Panc1 (cell line): ENCODE data around the gene LTF. TPM values are rescaled to one million over a fixed set of nuclear protein-coding genes. Genes with fewer than 3 reads are reported as not detected.

Experiments used
- ATAC-seq: fragments of 200-7000 bp; cut with Tn5 transposase; 2 replicates; pipeline ENCODE4 v1.9.1; 2020; ENCODE audit warnings: mild to moderate bottlenecking, moderate library complexity
- BruUV-seq: library from RNA; stranded (reverse); fragments of 400-500 nt; replicated peaks from 2 replicates; lab custom pipeline; 2021; lab: Mats Ljungman, UMichigan
- CTCF ChIA-PET: fragments of 300-600 bp; sonication (Branson Sonifier 250); formaldehyde crosslinking; loops from one replicate; lab custom pipeline; 2022; ENCODE audit warnings: antibody characterized with exemption; lab: Charles Lee
- POLR2A ChIA-PET: fragments of 300-600 bp; sonication (Branson Sonifier 250); formaldehyde crosslinking; loops from one replicate; lab custom pipeline; 2022; ENCODE audit warnings: antibody characterized with exemption; lab: Charles Lee
- DNase-seq: peaks from one replicate; pipeline ENCODE4 v3.0.0-alpha.2; 2010; ENCODE audit warnings: low read depth, low spot score
- H3K27ac ChIP-seq: 2 replicates; pipeline ENCODE4 v1.5.1; 2011; ENCODE audit warnings: mild to moderate bottlenecking, low read length, inconsistent platforms
- H3K27me3 ChIP-seq: fragments of 200-500 bp; sonication (Bioruptor generic); 2 replicates; pipeline ENCODE4 v1.6.0; 2014; ENCODE audit warnings: low read length, inconsistent platforms; ENCODE audit not compliant: control insufficient read depth, insufficient read depth
- H3K36me3 ChIP-seq: fragments of 200-500 bp; sonication (Bioruptor generic); 2 replicates; pipeline ENCODE4 v1.5.1; 2014; ENCODE audit warnings: inconsistent platforms, mild to moderate bottlenecking, low read length, moderate library complexity; ENCODE audit not compliant: control insufficient read depth, insufficient read depth
- H3K4me1 ChIP-seq: 2 replicates; pipeline ENCODE4 v1.5.1; 2011; ENCODE audit warnings: inconsistent platforms, mild to moderate bottlenecking, low read length, moderate library complexity; ENCODE audit not compliant: control insufficient read depth, insufficient read depth
- H3K4me3 ChIP-seq, 2 experiments: 2 replicates each; pipeline ENCODE4 v1.5.1; 2011 to 2012; ENCODE audit warnings: low read depth in 2 of 2, low read length in 2 of 2, mild to moderate bottlenecking in 2 of 2, inconsistent platforms in 1 of 2, moderate library complexity in 1 of 2
- H3K9me3 ChIP-seq: fragments of 200-500 bp; sonication (Bioruptor generic); 2 replicates; pipeline ENCODE4 v1.5.1; 2014; ENCODE audit warnings: low read depth, mild to moderate bottlenecking, inconsistent platforms, low read length, moderate library complexity; ENCODE audit not compliant: control insufficient read depth, insufficient read depth
- POLR2AphosphoS5 ChIP-seq: IDR thresholded peaks from 2 replicates; pipeline ENCODE4 v1.6.1; 2012; ENCODE audit warnings: mild to moderate bottlenecking, low read depth, low read length, moderate library complexity
- SIN3A ChIP-seq: IDR thresholded peaks from 2 replicates; pipeline ENCODE4 v1.6.1; 2012; ENCODE audit warnings: low read depth, mild to moderate bottlenecking, low read length, moderate library complexity, borderline replicate concordance; ENCODE audit not compliant: insufficient read depth
- TCF7L2 ChIP-seq: IDR thresholded peaks from 2 replicates; pipeline ENCODE4 v1.6.1; 2011; ENCODE audit warnings: mild to moderate bottlenecking, low read depth, low read length, inconsistent platforms
- in situ Hi-C: cut with HindIII; loops from 2 replicates; pipeline ENCODE4 v1.10.0; 2016; ENCODE audit warnings: low sequenced_read_pairs, low pct_unique_long_range_greater_than_20kb
- intact Hi-C: fragments of 100-400 bp; cut with micrococcal nuclease; formaldehyde crosslinking; loops from one replicate; pipeline ENCODE4 v1.10.0; 2022; ENCODE audit not compliant: unreplicated experiment
- total RNA-seq: library from RNA; stranded (reverse); gene quantifications from one replicate; pipeline ENCODE4 v1.2.1, GENCODE V29; 2021; ENCODE audit not compliant: unreplicated experiment
- TF ChIP-seq, protein P1 (sequence below): fragments of 450-650 bp; IDR thresholded peaks from 2 replicates; pipeline ENCODE4 v1.5.1; 2017; ENCODE audit warnings: mild to moderate bottlenecking
- TF ChIP-seq, protein P2 (sequence below), 2 experiments: IDR thresholded peaks; 2 replicates each; pipeline ENCODE4 v1.6.1; 2011 to 2012; ENCODE audit warnings: low read depth in 2 of 2, control low read depth in 1 of 2, low read length in 1 of 2, mild to moderate bottlenecking in 1 of 2, moderate library complexity in 1 of 2; ENCODE audit not compliant: insufficient read depth in 1 of 2

LTF gene
- total RNA-seq, 1 experiment from 2014 or later, result not detected

DNA sequence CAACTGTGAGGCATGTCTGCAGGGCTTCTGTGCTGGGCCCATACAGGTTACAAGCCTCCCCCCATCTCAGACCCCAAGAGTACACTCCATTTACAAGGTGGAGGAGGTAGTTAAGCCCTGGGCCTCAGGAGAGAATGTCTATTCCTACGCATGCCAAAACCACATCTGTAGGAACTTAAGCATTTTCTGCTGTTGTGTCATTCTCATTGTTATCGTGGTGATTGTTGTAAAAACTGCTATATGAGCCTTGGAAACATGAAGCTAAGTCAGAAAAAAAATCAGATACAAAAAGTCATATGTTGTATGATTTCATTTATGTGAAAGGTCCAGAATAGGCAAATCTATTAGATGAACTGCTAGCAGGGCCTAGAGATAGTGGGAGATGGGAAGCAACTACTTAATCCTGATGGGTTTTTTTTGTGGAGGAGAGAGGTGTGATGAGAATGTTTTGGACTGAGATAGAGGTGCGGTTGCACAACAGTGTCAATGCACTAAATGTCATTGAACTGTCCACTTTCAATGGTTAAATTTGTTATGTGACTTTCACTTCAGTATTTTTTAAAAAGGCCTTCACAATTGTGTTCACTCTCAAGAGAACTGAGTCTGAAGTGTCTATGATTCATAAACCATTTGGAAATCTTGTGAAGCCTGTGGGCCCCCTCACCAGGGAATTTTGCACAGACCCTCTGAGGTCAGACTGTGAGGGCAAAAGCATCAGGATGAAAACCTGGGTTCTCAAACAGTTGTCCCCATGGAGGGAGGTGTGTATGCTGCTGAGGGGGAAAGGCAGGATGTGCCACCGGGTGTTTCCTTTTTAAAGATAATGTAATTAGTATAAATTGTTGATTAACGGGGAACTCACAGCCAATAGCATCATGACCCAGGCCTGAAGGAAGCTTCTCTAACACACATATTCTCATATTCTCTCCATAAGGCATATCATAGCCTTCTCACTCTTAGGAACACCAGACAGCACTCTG, 36.2 kb upstream of the LTF start:
- H3K27ac ChIP-seq, result no peak overlapping the region
- no peak for DNase-seq
- ChIA-PET POLR2A (no interaction called here), CTCF (no interaction called here)
- ATAC-seq, result no peak
- intact Hi-C loops (no loop called here), in situ Hi-C loops (no loop called here)
- TF ChIP-seq TCF7L2 (no peak), SIN3A (no peak), POLR2AphosphoS5 (no peak)
- TF ChIP-seq, protein P1, sequence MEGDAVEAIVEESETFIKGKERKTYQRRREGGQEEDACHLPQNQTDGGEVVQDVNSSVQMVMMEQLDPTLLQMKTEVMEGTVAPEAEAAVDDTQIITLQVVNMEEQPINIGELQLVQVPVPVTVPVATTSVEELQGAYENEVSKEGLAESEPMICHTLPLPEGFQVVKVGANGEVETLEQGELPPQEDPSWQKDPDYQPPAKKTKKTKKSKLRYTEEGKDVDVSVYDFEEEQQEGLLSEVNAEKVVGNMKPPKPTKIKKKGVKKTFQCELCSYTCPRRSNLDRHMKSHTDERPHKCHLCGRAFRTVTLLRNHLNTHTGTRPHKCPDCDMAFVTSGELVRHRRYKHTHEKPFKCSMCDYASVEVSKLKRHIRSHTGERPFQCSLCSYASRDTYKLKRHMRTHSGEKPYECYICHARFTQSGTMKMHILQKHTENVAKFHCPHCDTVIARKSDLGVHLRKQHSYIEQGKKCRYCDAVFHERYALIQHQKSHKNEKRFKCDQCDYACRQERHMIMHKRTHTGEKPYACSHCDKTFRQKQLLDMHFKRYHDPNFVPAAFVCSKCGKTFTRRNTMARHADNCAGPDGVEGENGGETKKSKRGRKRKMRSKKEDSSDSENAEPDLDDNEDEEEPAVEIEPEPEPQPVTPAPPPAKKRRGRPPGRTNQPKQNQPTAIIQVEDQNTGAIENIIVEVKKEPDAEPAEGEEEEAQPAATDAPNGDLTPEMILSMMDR, result no peak
- TF ChIP-seq, protein P2, sequence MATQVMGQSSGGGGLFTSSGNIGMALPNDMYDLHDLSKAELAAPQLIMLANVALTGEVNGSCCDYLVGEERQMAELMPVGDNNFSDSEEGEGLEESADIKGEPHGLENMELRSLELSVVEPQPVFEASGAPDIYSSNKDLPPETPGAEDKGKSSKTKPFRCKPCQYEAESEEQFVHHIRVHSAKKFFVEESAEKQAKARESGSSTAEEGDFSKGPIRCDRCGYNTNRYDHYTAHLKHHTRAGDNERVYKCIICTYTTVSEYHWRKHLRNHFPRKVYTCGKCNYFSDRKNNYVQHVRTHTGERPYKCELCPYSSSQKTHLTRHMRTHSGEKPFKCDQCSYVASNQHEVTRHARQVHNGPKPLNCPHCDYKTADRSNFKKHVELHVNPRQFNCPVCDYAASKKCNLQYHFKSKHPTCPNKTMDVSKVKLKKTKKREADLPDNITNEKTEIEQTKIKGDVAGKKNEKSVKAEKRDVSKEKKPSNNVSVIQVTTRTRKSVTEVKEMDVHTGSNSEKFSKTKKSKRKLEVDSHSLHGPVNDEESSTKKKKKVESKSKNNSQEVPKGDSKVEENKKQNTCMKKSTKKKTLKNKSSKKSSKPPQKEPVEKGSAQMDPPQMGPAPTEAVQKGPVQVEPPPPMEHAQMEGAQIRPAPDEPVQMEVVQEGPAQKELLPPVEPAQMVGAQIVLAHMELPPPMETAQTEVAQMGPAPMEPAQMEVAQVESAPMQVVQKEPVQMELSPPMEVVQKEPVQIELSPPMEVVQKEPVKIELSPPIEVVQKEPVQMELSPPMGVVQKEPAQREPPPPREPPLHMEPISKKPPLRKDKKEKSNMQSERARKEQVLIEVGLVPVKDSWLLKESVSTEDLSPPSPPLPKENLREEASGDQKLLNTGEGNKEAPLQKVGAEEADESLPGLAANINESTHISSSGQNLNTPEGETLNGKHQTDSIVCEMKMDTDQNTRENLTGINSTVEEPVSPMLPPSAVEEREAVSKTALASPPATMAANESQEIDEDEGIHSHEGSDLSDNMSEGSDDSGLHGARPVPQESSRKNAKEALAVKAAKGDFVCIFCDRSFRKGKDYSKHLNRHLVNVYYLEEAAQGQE (IDR thresholded peaks at IDR 0.05; ENCODE audit: insufficient read depth in 1 of 2, low read depth in 2 of 2, low read length in 1 of 2), result no peak
- H3K27me3 ChIP-seq, result no peaks in the 10 kb centered on the region; the same call in 1 of the 2 replicates
- no TSS peak for BruUV-seq
- no peaks in the 10 kb centered on the region for H3K4me1 ChIP-seq
- H3K9me3 ChIP-seq, result no peaks in the 10 kb centered on the region
- no peaks in the 10 kb centered on the region for H3K36me3 ChIP-seq
- no peak overlapping the region for H3K4me3 ChIP-seq

GRCh38 chr3:46498916-46499519, 34.3 kb upstream of the LTF start:
- BruUV-seq, result no TSS peak
- H3K36me3 ChIP-seq, result no peaks in the 10 kb centered on the region
- ATAC-seq (no peak), DNase-seq (no peak)
- TF ChIP-seq, protein P1, result no peak
- TF ChIP-seq SIN3A (no peak), TCF7L2 (no peak), POLR2AphosphoS5 (no peak)
- TF ChIP-seq, protein P2 (IDR thresholded peaks at IDR 0.05; ENCODE audit: insufficient read depth in 1 of 2, low read depth in 2 of 2, low read length in 1 of 2), result no peak
- intact Hi-C loops, result no loop called here
- H3K4me3 ChIP-seq, result no peak overlapping the region
- no peaks in the 10 kb centered on the region for H3K9me3 ChIP-seq
- POLR2A ChIA-PET, result no interaction called here
- in situ Hi-C loops, result no loop called here
- no peak overlapping the region for H3K27ac ChIP-seq
- H3K4me1 ChIP-seq, result no peaks in the 10 kb centered on the region
- CTCF ChIA-PET, result no interaction called here
- no peaks in the 10 kb centered on the region; the same call in 1 of the 2 replicates for H3K27me3 ChIP-seq
